BE2C (cell line): ENCODE measurements around the gene GON4L.
"Not testable (repeated sequence)": the region's sequence is repeated elsewhere in the genome, so short reads cannot be mapped to it uniquely, and the experiment has no call there.

ENCODE experiments used
- DNase-seq: peaks from one replicate; pipeline ENCODE4 v3.0.0-alpha.2; 2020
- H3K27me3 ChIP-seq: fragments of 250-450 bp; sonication (Bioruptor Pico); 2 replicates; pipeline ENCODE4 v1.5.1; 2020; ENCODE audit warnings: mild to moderate bottlenecking
- H3K36me3 ChIP-seq: fragments of 250-450 bp; sonication (Bioruptor Pico); 2 replicates; pipeline ENCODE4 v1.5.1; 2020; ENCODE audit warnings: mild to moderate bottlenecking
- H3K4me1 ChIP-seq: fragments of 250-450 bp; sonication (Bioruptor Pico); 2 replicates; pipeline ENCODE4 v1.5.1; 2020
- H3K4me3 ChIP-seq: 2 replicates; pipeline ENCODE4 v1.5.1; 2011; ENCODE audit warnings: low read depth, low read length
- H3K9me3 ChIP-seq: fragments of 250-450 bp; sonication (Bioruptor Pico); 2 replicates; pipeline ENCODE4 v1.5.1; 2020
- TF ChIP-seq, protein P1 (sequence below): IDR thresholded peaks from 2 replicates; pipeline ENCODE4 v1.5.1; 2012; ENCODE audit warnings: mild to moderate bottlenecking, low read depth, low read length

GON4L gene

DNA sequence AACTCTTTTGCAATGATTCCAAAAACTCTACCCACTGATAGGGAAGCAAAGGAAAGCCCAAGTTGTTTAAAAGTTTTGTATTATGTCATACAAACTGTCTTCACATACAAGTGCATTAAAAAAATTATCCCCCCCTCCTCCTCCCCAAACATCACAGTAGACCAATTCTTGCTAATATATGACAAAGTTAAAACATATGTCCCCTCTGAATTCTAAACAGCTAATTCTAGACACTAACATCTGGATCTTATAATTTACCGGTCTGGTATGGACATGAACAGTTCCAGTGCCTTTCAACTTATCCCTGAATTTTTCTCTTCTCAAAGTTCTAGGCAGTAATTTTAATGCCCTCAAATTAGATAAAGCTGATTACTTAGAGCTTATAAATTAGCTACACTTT lies 40.7 kb upstream of the GON4L start:
- DNase-seq, result no peak
- Histone ChIP-seq H3K4me3 (no peak overlapping the region), H3K9me3 (no peaks in the 10 kb centered on the region), H3K36me3 (peaks cover 29% of the 10 kb centered on the region), H3K4me1 (no peaks in the 10 kb centered on the region), H3K27me3 (no peaks in the 10 kb centered on the region)
- TF ChIP-seq, protein P1, sequence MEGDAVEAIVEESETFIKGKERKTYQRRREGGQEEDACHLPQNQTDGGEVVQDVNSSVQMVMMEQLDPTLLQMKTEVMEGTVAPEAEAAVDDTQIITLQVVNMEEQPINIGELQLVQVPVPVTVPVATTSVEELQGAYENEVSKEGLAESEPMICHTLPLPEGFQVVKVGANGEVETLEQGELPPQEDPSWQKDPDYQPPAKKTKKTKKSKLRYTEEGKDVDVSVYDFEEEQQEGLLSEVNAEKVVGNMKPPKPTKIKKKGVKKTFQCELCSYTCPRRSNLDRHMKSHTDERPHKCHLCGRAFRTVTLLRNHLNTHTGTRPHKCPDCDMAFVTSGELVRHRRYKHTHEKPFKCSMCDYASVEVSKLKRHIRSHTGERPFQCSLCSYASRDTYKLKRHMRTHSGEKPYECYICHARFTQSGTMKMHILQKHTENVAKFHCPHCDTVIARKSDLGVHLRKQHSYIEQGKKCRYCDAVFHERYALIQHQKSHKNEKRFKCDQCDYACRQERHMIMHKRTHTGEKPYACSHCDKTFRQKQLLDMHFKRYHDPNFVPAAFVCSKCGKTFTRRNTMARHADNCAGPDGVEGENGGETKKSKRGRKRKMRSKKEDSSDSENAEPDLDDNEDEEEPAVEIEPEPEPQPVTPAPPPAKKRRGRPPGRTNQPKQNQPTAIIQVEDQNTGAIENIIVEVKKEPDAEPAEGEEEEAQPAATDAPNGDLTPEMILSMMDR, result no peak

DNA sequence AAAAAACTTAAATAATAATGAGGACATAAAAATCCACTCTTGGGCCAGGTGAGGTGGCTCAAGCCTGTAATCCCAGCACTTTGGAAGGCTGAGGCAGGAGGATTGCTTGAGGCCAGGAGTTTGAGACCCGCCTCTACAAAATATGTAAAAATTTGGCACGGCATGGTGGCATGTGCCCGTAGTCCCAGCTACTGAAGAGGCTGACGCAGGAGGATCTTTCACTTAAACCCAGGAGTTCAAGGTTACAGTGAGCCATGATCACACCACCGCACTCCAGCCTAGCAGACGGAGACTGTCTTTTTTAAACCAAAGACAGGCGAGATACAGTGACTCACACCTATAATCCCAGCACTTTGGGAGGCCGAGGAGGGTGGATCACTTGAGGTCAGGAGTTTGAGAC lies 39.5 kb upstream of the GON4L start:
- DNase-seq, H3K9me3 ChIP-seq, H3K4me3 ChIP-seq, H3K4me1 ChIP-seq, H3K27me3 ChIP-seq: not testable (repeated sequence)
- H3K36me3 ChIP-seq, result peaks cover 25% of the 10 kb centered on the region

DNA sequence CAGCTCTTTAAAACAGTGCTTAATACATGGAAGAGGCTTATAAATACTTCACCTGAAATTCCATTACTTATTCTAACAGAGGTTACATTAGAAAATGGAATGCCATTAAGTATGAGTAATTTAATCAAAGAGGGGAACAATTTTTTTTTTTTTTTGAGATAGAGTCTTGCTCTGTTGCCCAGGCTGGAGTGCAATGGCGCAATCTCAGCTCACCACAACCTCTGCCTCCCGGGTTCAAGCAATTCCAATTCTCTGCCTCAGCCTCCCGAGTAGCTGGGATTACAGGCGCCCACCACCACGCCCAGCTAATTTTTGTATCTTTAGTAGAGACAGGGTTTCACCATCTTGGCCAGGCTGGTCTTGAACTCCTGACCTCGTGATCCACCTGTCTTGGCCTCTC lies 38.6 kb upstream of the GON4L start:
- not testable (repeated sequence) for H3K4me3 ChIP-seq, H3K27me3 ChIP-seq, DNase-seq, H3K9me3 ChIP-seq, H3K4me1 ChIP-seq
- H3K36me3 ChIP-seq, result peaks cover 16% of the 10 kb centered on the region

DNA sequence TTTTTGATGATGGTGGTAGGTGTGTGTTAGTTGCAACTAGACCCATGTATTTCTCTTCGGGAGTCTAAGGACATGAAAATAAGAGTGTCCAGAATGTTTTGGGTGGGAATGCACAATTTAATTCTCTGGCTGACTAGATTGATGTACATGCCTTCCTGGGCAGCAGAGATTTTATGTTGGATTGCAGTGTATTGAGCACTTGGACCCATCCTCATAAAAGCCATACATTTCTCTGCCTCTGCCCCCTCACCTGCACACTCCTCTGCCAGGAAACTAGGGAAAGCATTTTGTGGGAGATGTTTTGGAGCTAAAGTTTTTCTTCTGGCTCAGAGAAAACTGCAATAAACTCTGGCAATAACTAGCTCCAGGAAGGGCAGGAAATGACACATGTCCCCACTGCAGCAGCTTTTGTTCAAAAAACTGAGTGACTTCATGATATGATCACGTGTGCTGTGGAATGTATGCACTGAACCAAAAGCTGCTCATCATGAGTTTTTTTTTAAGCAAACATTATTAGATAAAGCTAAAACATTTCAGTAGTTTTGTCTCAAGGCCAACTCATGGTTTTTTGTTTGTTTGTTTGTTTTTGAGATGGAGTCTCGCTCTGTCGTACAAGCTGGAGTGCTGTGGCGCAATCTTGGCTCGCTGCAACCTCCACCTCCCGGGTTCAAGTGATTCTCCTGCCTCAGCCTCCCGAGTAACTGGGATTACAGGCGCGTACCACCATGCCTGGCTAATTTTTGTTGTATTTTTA lies 36.6 kb upstream of the GON4L start:
- Histone ChIP-seq H3K4me1 (no peaks in the 10 kb centered on the region), H3K27me3 (no peaks in the 10 kb centered on the region), H3K9me3 (no peaks in the 10 kb centered on the region), H3K36me3 (peaks cover 6% of the 10 kb centered on the region), H3K4me3 (no peak overlapping the region)
- TF ChIP-seq, protein P1, result no peak
- no peak for DNase-seq

DNA sequence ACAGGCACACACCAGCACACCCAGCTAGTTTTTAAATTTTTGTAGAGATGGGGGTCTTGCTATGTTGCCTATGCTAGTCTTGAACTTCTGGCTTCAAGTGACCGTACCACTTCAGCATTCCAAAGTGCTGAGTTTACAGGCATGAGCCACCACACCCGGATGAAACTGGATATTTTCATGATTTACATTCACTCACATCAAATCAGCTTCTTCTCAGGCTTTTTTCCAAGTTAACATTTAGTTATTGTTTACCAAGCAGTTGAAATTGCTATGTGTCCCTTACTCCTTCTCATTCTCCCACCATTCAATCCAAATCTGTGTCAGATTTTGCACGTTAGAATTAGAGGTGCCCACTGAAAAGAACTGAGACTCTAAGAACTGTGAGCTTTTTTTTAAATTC lies 35.8 kb upstream of the GON4L start:
- H3K4me3 ChIP-seq, result no peak overlapping the region
- TF ChIP-seq, protein P1, result no peak
- DNase-seq, result no peak

DNA sequence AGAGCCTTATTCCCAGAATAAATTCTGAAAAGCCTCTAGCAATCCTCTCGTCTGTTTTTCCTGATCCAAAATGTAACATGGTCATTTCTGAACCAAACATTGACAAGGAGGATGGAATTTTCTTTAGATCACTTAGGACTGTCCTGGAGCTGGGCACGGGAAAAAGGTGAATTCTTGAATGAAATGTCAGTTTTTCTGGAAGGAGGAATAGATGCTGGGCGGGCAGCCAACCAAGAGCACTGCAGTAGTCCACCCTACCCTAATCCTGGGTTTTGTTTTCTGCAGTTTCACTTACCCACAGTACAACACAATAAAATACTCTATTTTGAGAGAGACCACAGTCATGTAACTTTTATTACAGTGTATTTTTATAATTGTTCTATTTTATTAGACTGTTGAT lies 33.2 kb upstream of the GON4L start:
- no peak overlapping the region for H3K4me3 ChIP-seq
- no peaks in the 10 kb centered on the region for H3K4me1 ChIP-seq
- H3K9me3 ChIP-seq, result no peaks in the 10 kb centered on the region
- no peaks in the 10 kb centered on the region for H3K36me3 ChIP-seq
- TF ChIP-seq, protein P1, result no peak
- DNase-seq, result no peak
- H3K27me3 ChIP-seq, result no peaks in the 10 kb centered on the region

More for the DNA sequence above, 35.8 kb upstream of the GON4L start:
- Histone ChIP-seq H3K9me3 (no peaks in the 10 kb centered on the region), H3K4me1 (no peaks in the 10 kb centered on the region), H3K36me3 (peaks cover 6% of the 10 kb centered on the region), H3K27me3 (no peaks in the 10 kb centered on the region)

DNA sequence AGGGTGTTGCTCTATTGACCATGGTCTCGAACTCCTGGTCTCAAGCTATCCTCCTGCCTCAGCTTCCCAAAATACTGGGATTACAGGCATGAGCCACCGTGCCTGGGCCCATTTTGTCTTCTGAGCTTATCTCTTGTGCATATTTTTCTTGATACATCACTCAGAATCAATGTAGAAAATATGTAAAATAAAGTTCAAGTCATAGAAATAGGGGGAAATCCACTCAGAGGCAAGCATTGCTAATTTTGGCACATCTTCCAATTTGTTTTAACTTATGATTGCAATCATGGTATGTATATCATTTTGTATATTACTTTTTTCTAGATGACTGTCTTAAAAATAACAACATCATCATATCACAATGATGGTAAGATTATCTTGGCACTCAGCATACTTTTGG lies 32.6 kb upstream of the GON4L start:
- TF ChIP-seq, protein P1, result no peak
- no peak for DNase-seq
- no peaks in the 10 kb centered on the region for H3K4me1 ChIP-seq
- no peaks in the 10 kb centered on the region for H3K9me3 ChIP-seq
- no peaks in the 10 kb centered on the region for H3K27me3 ChIP-seq
- no peak overlapping the region for H3K4me3 ChIP-seq
- H3K36me3 ChIP-seq, result no peaks in the 10 kb centered on the region
